HL-60 (cell line): ENCODE data around the gene TBC1D22A.

Source experiments
- CTCF ChIP-seq: IDR thresholded peaks from one replicate; pipeline ENCODE4 v1.5.1; 2011; ENCODE audit warnings: low read length, control low read depth, inconsistent platforms; ENCODE audit not compliant: insufficient read depth
- GABPA ChIP-seq: IDR thresholded peaks from 2 replicates; pipeline ENCODE4 v1.6.1; 2012; ENCODE audit warnings: low read depth
- POLR2AphosphoS5 ChIP-seq: IDR thresholded peaks from 2 replicates; pipeline ENCODE4 v1.6.1; 2012; ENCODE audit warnings: low read depth

- TF ChIP-seq CTCF, result no peak
- TF ChIP-seq GABPA, result no peak
- no peak for TF ChIP-seq POLR2AphosphoS5
These were observed 383.9 kb downstream of the TBC1D22A start for GRCh38 chr22:47146391-47146790.
